ENCODE measurements around the gene CNTN5.

CNTN5 gene

DNA sequence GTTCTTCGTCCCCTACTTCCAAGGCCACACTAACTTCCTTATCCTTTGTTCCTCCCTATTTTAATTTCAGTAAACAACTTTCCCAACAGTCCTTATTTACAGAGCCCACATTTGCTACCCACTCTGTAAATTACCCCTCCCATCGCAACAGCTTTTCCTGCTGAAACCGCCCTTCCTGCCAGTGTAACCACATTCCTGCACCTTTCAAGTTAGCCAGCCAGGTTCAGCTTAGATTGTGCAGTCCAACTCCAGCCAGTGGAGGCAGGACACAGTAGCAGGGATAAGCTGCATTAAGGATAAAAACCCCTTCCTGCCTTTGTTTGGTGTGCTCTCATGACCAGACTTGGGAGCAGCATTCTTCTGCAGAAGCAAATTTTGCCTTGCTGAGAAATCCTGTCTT, 898.0 kb downstream of the CNTN5 start:
- DNase-seq (ENCODE audit: insufficient read length, low spot score) (no peak), FAIRE-seq (no peak)
- TF ChIP-seq CTCF (IDR thresholded peaks at IDR 0.05; ENCODE audit: insufficient read depth, missing control alignments): no peak

GRCh38 chr11:99920956-99921355, 900.2 kb downstream of the CNTN5 start:
- FAIRE-seq (no peak), DNase-seq (ENCODE audit: insufficient read length, low spot score) (no peak)
- no peak for TF ChIP-seq CTCF (IDR thresholded peaks at IDR 0.05; ENCODE audit: insufficient read depth, missing control alignments)

DNA sequence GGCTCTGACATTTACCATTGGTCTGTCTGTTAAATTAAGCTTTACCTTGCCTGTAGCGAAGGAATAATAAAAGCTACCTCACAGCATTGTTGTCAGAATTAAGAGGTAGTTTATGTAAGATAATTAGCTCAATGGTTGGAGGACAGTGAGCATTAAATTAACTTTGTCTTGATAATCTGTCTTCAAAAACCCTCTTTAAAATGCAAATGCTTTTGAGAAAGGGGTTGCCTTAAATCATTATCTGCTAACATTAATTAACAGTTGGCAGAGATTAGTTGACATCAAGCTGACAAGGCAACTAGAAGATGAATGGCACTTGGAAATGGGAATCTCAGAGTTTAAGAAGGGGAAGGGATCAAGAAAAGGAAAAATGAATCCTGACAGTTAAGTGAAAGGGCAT, 905.2 kb downstream of the CNTN5 start:
- DNase-seq (ENCODE audit: insufficient read length, low spot score) (no peak), FAIRE-seq (peak; percentile 21)
- no peak for TF ChIP-seq CTCF (IDR thresholded peaks at IDR 0.05; ENCODE audit: insufficient read depth, missing control alignments)

DNA sequence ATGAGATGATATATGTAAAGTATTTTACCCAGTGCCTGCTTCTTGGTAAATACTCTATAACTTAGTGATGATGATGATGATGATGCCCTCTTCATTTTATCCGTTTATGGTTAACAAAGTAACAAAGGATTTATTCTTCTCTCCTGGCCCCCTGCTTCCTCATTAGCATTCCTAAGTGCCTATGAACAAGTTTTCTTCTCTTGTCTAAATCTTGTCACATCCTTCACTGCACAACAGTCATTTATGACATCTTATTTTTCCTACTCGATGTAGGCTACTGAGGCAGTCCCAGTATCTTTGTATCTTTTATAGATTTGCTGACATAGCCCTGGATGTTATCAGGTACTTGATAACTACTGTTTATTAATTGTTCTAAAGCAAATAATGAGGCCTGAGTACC, 911.9 kb downstream of the CNTN5 start:
- no peak for TF ChIP-seq CTCF (IDR thresholded peaks at IDR 0.05; ENCODE audit: insufficient read depth, missing control alignments)
- FAIRE-seq (no peak), DNase-seq (ENCODE audit: insufficient read length, low spot score) (no peak)

GRCh38 chr11:99934008-99934407, 913.3 kb downstream of the CNTN5 start:
- no peak for TF ChIP-seq CTCF (IDR thresholded peaks at IDR 0.05; ENCODE audit: insufficient read depth, missing control alignments)
- no peak for FAIRE-seq
- no peak for DNase-seq (ENCODE audit: insufficient read length, low spot score)

DNA sequence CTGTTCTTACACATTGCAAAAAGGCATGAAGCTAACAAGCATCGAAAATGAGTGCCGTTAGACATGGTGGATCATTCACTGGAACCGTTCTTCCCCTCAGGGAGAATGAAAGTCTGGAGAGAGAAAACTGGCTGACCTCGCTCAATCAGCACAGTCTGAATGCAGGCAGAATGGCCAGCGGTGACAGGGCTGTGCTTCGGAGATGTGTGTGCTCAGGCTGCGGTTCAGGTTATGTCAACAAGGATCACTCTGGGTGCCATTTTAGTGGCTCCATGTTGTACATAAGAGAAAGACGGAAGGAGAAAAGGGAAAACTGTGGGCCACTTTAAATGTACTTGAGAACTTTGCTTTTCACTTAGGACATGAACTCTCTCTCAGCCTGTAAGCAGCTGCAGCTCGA, 916.6 kb downstream of the CNTN5 start:
- TF ChIP-seq CTCF (IDR thresholded peaks at IDR 0.05; ENCODE audit: insufficient read depth, missing control alignments): no peak
- FAIRE-seq (no peak), DNase-seq (ENCODE audit: insufficient read length, low spot score) (no peak)

GRCh38 chr11:99952816-99953215, 932.1 kb downstream of the CNTN5 start:
- TF ChIP-seq CTCF (IDR thresholded peaks at IDR 0.05; ENCODE audit: insufficient read depth, missing control alignments): no peak
- FAIRE-seq (no peak), DNase-seq (ENCODE audit: insufficient read length, low spot score) (no peak)
